Dedifferentiated amniotic fluid mesenchymal stem cell (primary cell): ENCODE results near the gene SULT1B1.
A peak's percentile ranks its signal among the peaks of the same experiment; 100 is the strongest.

Experiments
- DNase-seq: peaks from one replicate; pipeline ENCODE4 v3.0.0-alpha.2; 2016; ENCODE audit errors: extremely low spot score

Gene SULT1B1

GRCh38 chr4:69749771-69750170, 10.6 kb downstream of the SULT1B1 start:
- DNase-seq: no peak

GRCh38 chr4:69748173-69748572, 12.2 kb downstream of the SULT1B1 start:
- peak; percentile 45 for DNase-seq

- no peak for DNase-seq
Observed at GRCh38 chr4:69744157-69744478, 16.3 kb downstream of the SULT1B1 start.

GRCh38 chr4:69743476-69744156, 16.8 kb downstream of the SULT1B1 start:
- no peak for DNase-seq

- DNase-seq: no peak
Observed at GRCh38 chr4:69742596-69742995, 17.8 kb downstream of the SULT1B1 start.

- no peak for DNase-seq
Observed at GRCh38 chr4:69738872-69739271, 21.5 kb downstream of the SULT1B1 start.

- no peak for DNase-seq
Observed at GRCh38 chr4:69735119-69735518, 25.3 kb downstream of the SULT1B1 start.

- peak; percentile 42 for DNase-seq
Observed at GRCh38 chr4:69731847-69732246, 28.6 kb downstream of the SULT1B1 start.

GRCh38 chr4:69731241-69731640, 29.2 kb downstream of the SULT1B1 start:
- DNase-seq: no peak

- no peak for DNase-seq
Observed at GRCh38 chr4:69730002-69730401, 30.4 kb downstream of the SULT1B1 start.

GRCh38 chr4:69727926-69728325, 32.5 kb downstream of the SULT1B1 start:
- DNase-seq: no peak

- no peak for DNase-seq
Observed at GRCh38 chr4:69727426-69727825, 33.0 kb downstream of the SULT1B1 start.

- no peak for DNase-seq
Observed at GRCh38 chr4:69726971-69727370, 33.4 kb downstream of the SULT1B1 start.

- DNase-seq: no peak
Observed at GRCh38 chr4:69718396-69719271, 41.8 kb downstream of the SULT1B1 start.

- no peak for DNase-seq
Observed at GRCh38 chr4:69717778-69718177, 42.6 kb downstream of the SULT1B1 start.

- no peak for DNase-seq
Observed at GRCh38 chr4:69716654-69717053, 43.8 kb downstream of the SULT1B1 start.

GRCh38 chr4:69714086-69714485, 46.3 kb downstream of the SULT1B1 start:
- DNase-seq: no peak

- DNase-seq: no peak
Observed at GRCh38 chr4:69713593-69713992, 46.8 kb downstream of the SULT1B1 start.

GRCh38 chr4:69710580-69710979, 49.8 kb downstream of the SULT1B1 start:
- DNase-seq: no peak

- DNase-seq: peak; percentile 66
Observed at GRCh38 chr4:69708211-69708610, 52.2 kb downstream of the SULT1B1 start.

GRCh38 chr4:69707807-69708206, 52.6 kb downstream of the SULT1B1 start:
- DNase-seq: no peak

- no peak for DNase-seq
Observed at GRCh38 chr4:69702201-69702600, 58.2 kb downstream of the SULT1B1 start.

- no peak for DNase-seq
Observed at GRCh38 chr4:69701696-69702095, 58.7 kb downstream of the SULT1B1 start.
